ENCODE data around the gene KIAA0040. TPM values are rescaled to one million over a fixed set of nuclear protein-coding genes. Genes with fewer than 3 reads are reported as not detected.

Gene KIAA0040
- total and polyA plus RNA-seq, 2 donors (not counting 3 experiments of a cell fraction or from before 2014, with no cell fraction given), result 8.3 to 10.9 TPM

GRCh38 chr1:175174309-175175102 is 18.1 kb downstream of the KIAA0040 start:
- Histone ChIP-seq H2AFZ (ENCODE audit: low read depth, low read length) (no peak overlapping the region), H3K9me3 (replicated peaks; ENCODE audit: control insufficient read depth, insufficient read depth, low read length) (no peaks in the 10 kb centered on the region), H3K27ac (ENCODE audit: insufficient read depth, low read depth, low read length) (no peak overlapping the region), H4K20me1 (replicated peaks; ENCODE audit: control insufficient read depth, extremely low read depth, insufficient read depth, low read length) (no peaks in the 10 kb centered on the region), H3K4me1 (ENCODE audit: control insufficient read depth, extremely low read depth, insufficient read depth, low read length) (peaks cover 17% of the 10 kb centered on the region), H3K27me3 (ENCODE audit: control insufficient read depth in 2 of 2, insufficient read depth in 2 of 2, low read length in 2 of 2) (no peaks in the 10 kb centered on the region), H3K9me1 (replicated peaks; ENCODE audit: control insufficient read depth, extremely low read depth, insufficient read depth, low read length) (no peaks in the 10 kb centered on the region), H3K36me3 (ENCODE audit: control insufficient read depth in 2 of 2, extremely low read depth in 1 of 2, insufficient read depth in 2 of 2, low read length in 2 of 2) (no peaks in the 10 kb centered on the region), H3K79me2 (ENCODE audit: control insufficient read depth, insufficient read depth, low read length) (no peaks in the 10 kb centered on the region), H3K9ac (replicated peaks; ENCODE audit: extremely low read depth, insufficient read depth, low read length) (no peak overlapping the region), H3K4me2 (ENCODE audit: insufficient read depth, low read length) (no peak overlapping the region), H3K4me3 (replicated peaks in 1 of 3; ENCODE audit: insufficient read depth in 1 of 3, low read depth in 1 of 3, low read length in 3 of 3) (no peak overlapping the region)
- dilution Hi-C loops (cut with MboI; ENCODE audit: extremely low pct_ligation_motif_present, low sequenced_read_pairs) (no loop called here), intact Hi-C loops (cut with micrococcal nuclease) (no loop called here)
- no TSS peak for BruUV-seq (replicated peaks)
- ChIA-PET POLR2A (no interaction called here), CTCF (interaction anchor here (1.0 to 1.4 kb wide), 6 partner anchors 13 to 145 kb away, joined by 3 to 5 read pairs (median 4); no protein-coding TSS in a partner anchor)
- FAIRE-seq (no peak), DNase-seq (ENCODE audit: low read depth, low spot score) (no peak)
- TF ChIP-seq GATA2 (IDR thresholded peaks at IDR 0.05; ENCODE audit: insufficient read depth, insufficient read length, low read depth, low read length), result no peak
- no peak for TF ChIP-seq POLR2A (IDR thresholded peaks at IDR 0.05; ENCODE audit: low read depth, low read length)
- no peak for TF ChIP-seq POLR2AphosphoS5 (IDR thresholded peaks at IDR 0.05; ENCODE audit: insufficient read depth, low read depth, low read length)
- no peak for TF ChIP-seq MAX (IDR thresholded peaks at IDR 0.05; ENCODE audit: insufficient read depth, insufficient read length)
- no peak for TF ChIP-seq CTCF (IDR thresholded peaks at IDR 0.05; ENCODE audit: extremely low read depth in 1 of 2, insufficient read depth in 1 of 2, low read depth in 1 of 2, low read length in 2 of 2)
- TF ChIP-seq FOS (IDR thresholded peaks at IDR 0.05; ENCODE audit: borderline replicate concordance, insufficient read depth, low read length), result no peak
- no peak for TF ChIP-seq EZH2 (IDR thresholded peaks at IDR 0.05; ENCODE audit: borderline replicate concordance, low read depth, low read length, severe bottlenecking)
- TF ChIP-seq JUN (IDR thresholded peaks at IDR 0.05; ENCODE audit: borderline replicate concordance, insufficient read depth, insufficient read length, low read depth), result no peak
- TF ChIP-seq MYC (IDR thresholded peaks at IDR 0.05; ENCODE audit: low read depth, low read length), result no peak

Measured in endothelial cell of umbilical vein (primary cell).